Esophagus squamous epithelium (tissue), 5 donors: ENCODE results near the gene PPP1R14C. TPM values are rescaled to one million over a fixed set of nuclear protein-coding genes. Genes with fewer than 3 reads are reported as not detected.
A peak's percentile ranks its signal among the peaks of the same experiment; 100 is the strongest.
"Not testable (repeated sequence)": the region's sequence is repeated elsewhere in the genome, so short reads cannot be mapped to it uniquely, and the experiment has no call there.

ENCODE experiments used
- DNase-seq: peaks from one replicate; lab custom pipeline; 2025; lab: John Stamatoyannopoulos, UW
- H3K27ac ChIP-seq, 4 donors: fragments of 200-600 bp; sonication (generic); one replicate each; pipeline ENCODE4 v1.5.1; 2016 to 2019; ENCODE audit warnings: mild to moderate bottlenecking in 1 of 4
- H3K27me3 ChIP-seq, 4 donors: fragments of 200-600 bp; sonication (generic); 1 replicate in 3 of 4; 2 replicates in 1 of 4; pipeline versions ENCODE4 v1.5.1 to v1.6.0; 2017 to 2021; ENCODE audit warnings: antibody characterized with exemption in 1 of 4
- H3K36me3 ChIP-seq, 3 donors: fragments of 200-600 bp; sonication (generic); one replicate each; pipeline ENCODE4 v1.5.1; 2016 to 2019
- H3K4me1 ChIP-seq, 3 donors: fragments of 200-600 bp; sonication (generic); one replicate each; pipeline ENCODE4 v1.5.1; 2017 to 2019
- H3K4me3 ChIP-seq, 4 donors: fragments of 200-600 bp; sonication (generic); 1 replicate in 3 of 4; 2 replicates in 1 of 4; pipeline ENCODE4 v1.5.1; 2016 to 2019; ENCODE audit warnings: mild to moderate bottlenecking in 2 of 4, moderate library complexity in 1 of 4
- H3K9me3 ChIP-seq, 3 donors: fragments of 200-600 bp; sonication (generic); one replicate each; pipeline ENCODE4 v1.5.1; 2016 to 2019
- CTCF ChIP-seq, 6 experiments: fragments of 450-650 bp in 4 of 6; fragments of 200-600 bp in 2 of 6; sonication (generic) in 2 of 6; IDR thresholded peaks; one replicate each; pipeline ENCODE4 v1.5.1; 2016 to 2019; ENCODE audit warnings: antibody characterized with exemption in 6 of 6, mild to moderate bottlenecking in 4 of 6, moderate library complexity in 4 of 6
- POLR2A ChIP-seq, 4 donors: fragments of 450-650 bp; IDR thresholded peaks; one replicate each; pipeline ENCODE4 v1.6.1; 2017; ENCODE audit warnings: antibody characterized with exemption in 4 of 4, mild to moderate bottlenecking in 4 of 4, moderate library complexity in 3 of 4
- WGBS, 2 donors: methylation state at CpG; one replicate each; pipeline ENCODE4 v1.1.5; 2018; 5-methylcytosine and 5-hydroxymethylcytosine counted together
- intact Hi-C: fragments of 100-400 bp; cut with DNase I; formaldehyde crosslinking; loops from one replicate; pipeline ENCODE4 v1.15.0; 2022
- total RNA-seq, 4 donors: library from RNA; depleted of rRNA; stranded (reverse); fragments of >200 nt; gene quantifications; one replicate each; pipeline ENCODE4 v1.1.0, GENCODE V29; 2016
- donor health status: DM: yes; HTN: yes; CAD: no.

PPP1R14C gene
- total RNA-seq, 4 donors from 2014 or later: 9.3 to 27.8 (median 21.3) TPM

GRCh38 chr6:150186129-150186898 is 43.5 kb downstream of the PPP1R14C start:
- H3K9me3 ChIP-seq: no peaks in the 10 kb centered on the region
- no peak overlapping the region for H3K4me3 ChIP-seq
- intact Hi-C loops: no loop called here
- H3K36me3 ChIP-seq: no peaks in the 10 kb centered on the region
- DNase-seq: no peak
- TF ChIP-seq POLR2A (IDR thresholded peaks at IDR 0.05) (no peak), CTCF (IDR thresholded peaks at IDR 0.05) (no peak)
- H3K4me1 ChIP-seq: peaks cover 0 to 11% (median 0%) of the 10 kb centered on the region in 3 donors
- no peaks in the 10 kb centered on the region for H3K27me3 ChIP-seq
- H3K27ac ChIP-seq: peak overlapping the region in 2 of 4 donors; percentile 5 to 31
- WGBS, 2 donors: 92 to 93% methylated on average over 8 to 9 of the region's 9 CpGs

GRCh38 chr6:150187433-150187832 is 44.6 kb downstream of the PPP1R14C start:
- H3K27ac ChIP-seq, H3K36me3 ChIP-seq, H3K27me3 ChIP-seq, H3K9me3 ChIP-seq, intact Hi-C loops, H3K4me3 ChIP-seq, DNase-seq: not testable (repeated sequence)
- 60 to 92% methylated on average over 2 of the region's 2 CpGs for whole genome bisulfite sequencing, 2 donors
- H3K4me1 ChIP-seq: peaks cover 0 to 11% (median 0%) of the 10 kb centered on the region in 3 donors

GRCh38 chr6:150189122-150189521 is 46.3 kb downstream of the PPP1R14C start:
- no peak for DNase-seq
- intact Hi-C loops: no loop called here
- Histone ChIP-seq H3K4me3 (no peak overlapping the region), H3K27me3 (no peaks in the 10 kb centered on the region), H3K9me3 (no peaks in the 10 kb centered on the region), H3K4me1 (peaks cover 0 to 11% (median 0%) of the 10 kb centered on the region in 3 donors), H3K27ac (no peak overlapping the region), H3K36me3 (no peaks in the 10 kb centered on the region)
- TF ChIP-seq CTCF (IDR thresholded peaks at IDR 0.05) (no peak), POLR2A (IDR thresholded peaks at IDR 0.05) (no peak)
- WGBS, 2 donors: 76 to 91% methylated on average over 5 of the region's 5 CpGs

GRCh38 chr6:150191809-150192208 is 49.0 kb downstream of the PPP1R14C start:
- Histone ChIP-seq H3K27ac (no peak overlapping the region), H3K9me3 (no peaks in the 10 kb centered on the region), H3K4me3 (no peak overlapping the region), H3K36me3 (no peaks in the 10 kb centered on the region), H3K27me3 (no peaks in the 10 kb centered on the region), H3K4me1 (peaks cover 0 to 10% (median 3%) of the 10 kb centered on the region in 3 donors)
- 79 to 88% methylated on average over 3 of the region's 3 CpGs for WGBS, 2 donors
- intact Hi-C loops: no loop called here
- no peak for DNase-seq
- TF ChIP-seq CTCF (IDR thresholded peaks at IDR 0.05) (no peak), POLR2A (IDR thresholded peaks at IDR 0.05) (no peak)

GRCh38 chr6:150194195-150194594 is 51.4 kb downstream of the PPP1R14C start:
- TF ChIP-seq POLR2A (IDR thresholded peaks at IDR 0.05) (no peak), CTCF (IDR thresholded peaks at IDR 0.05) (no peak)
- Histone ChIP-seq H3K27ac (no peak overlapping the region), H3K4me1 (peaks cover 0 to 17% (median 7%) of the 10 kb centered on the region in 3 donors), H3K36me3 (no peaks in the 10 kb centered on the region), H3K27me3 (no peaks in the 10 kb centered on the region), H3K9me3 (no peaks in the 10 kb centered on the region), H3K4me3 (no peak overlapping the region)
- intact Hi-C loops: no loop called here
- WGBS, 2 donors: 63 to 91% methylated on average over 2 of the region's 2 CpGs
- DNase-seq: no peak
